Measurements from ENCODE around the gene PDXP.
"Not testable (repeated sequence)": the region's sequence is repeated elsewhere in the genome, so short reads cannot be mapped to it uniquely, and the experiment has no call there.

Gene PDXP

GRCh38 chr22:37658133-37659065, at the start of gene PDXP:
PDXP (plus strand) TSS chr22:37658723; CDS start chr22:37658783, 60 bp downstream.
- peak; percentile 100 for DNase-seq (ENCODE audit: low read depth, low spot score)

GRCh38 chr22:37609240-37610152, 49.0 kb upstream of the PDXP start:
- DNase-seq (ENCODE audit: low read depth, low spot score), result no peak

GRCh38 chr22:37610153-37610475, 48.4 kb upstream of the PDXP start:
- not testable (repeated sequence) for DNase-seq (ENCODE audit: low read depth, low spot score)

- no peak for DNase-seq (ENCODE audit: low read depth, low spot score)
Observed at GRCh38 chr22:37610480-37611129, 47.9 kb upstream of the PDXP start.

- DNase-seq (ENCODE audit: low read depth, low spot score), result no peak
Observed at GRCh38 chr22:37611207-37611606, 47.3 kb upstream of the PDXP start.

- no peak for DNase-seq (ENCODE audit: low read depth, low spot score)
Observed at GRCh38 chr22:37616201-37617083, 42.1 kb upstream of the PDXP start.

GRCh38 chr22:37617431-37617830, 41.1 kb upstream of the PDXP start:
- DNase-seq (ENCODE audit: low read depth, low spot score), result no peak

- no peak for DNase-seq (ENCODE audit: low read depth, low spot score)
Observed at GRCh38 chr22:37618072-37618656, 40.4 kb upstream of the PDXP start.

GRCh38 chr22:37618674-37619073, 39.8 kb upstream of the PDXP start:
- DNase-seq (ENCODE audit: low read depth, low spot score), result no peak

GRCh38 chr22:37619991-37620390, 38.5 kb upstream of the PDXP start:
- no peak for DNase-seq (ENCODE audit: low read depth, low spot score)

- no peak for DNase-seq (ENCODE audit: low read depth, low spot score)
Observed at GRCh38 chr22:37621352-37621860, 37.1 kb upstream of the PDXP start.

- no peak for DNase-seq (ENCODE audit: low read depth, low spot score)
Observed at GRCh38 chr22:37623075-37624016, 35.2 kb upstream of the PDXP start.

GRCh38 chr22:37624017-37624365, 34.5 kb upstream of the PDXP start:
- DNase-seq (ENCODE audit: low read depth, low spot score), result no peak

GRCh38 chr22:37624876-37625275, 33.6 kb upstream of the PDXP start:
- no peak for DNase-seq (ENCODE audit: low read depth, low spot score)

GRCh38 chr22:37625737-37626136, 32.8 kb upstream of the PDXP start:
- no peak for DNase-seq (ENCODE audit: low read depth, low spot score)

- DNase-seq (ENCODE audit: low read depth, low spot score), result no peak
Observed at GRCh38 chr22:37626144-37626543, 32.4 kb upstream of the PDXP start.

- no peak for DNase-seq (ENCODE audit: low read depth, low spot score)
Observed at GRCh38 chr22:37626556-37627075, 31.9 kb upstream of the PDXP start.

- DNase-seq (ENCODE audit: low read depth, low spot score), result no peak
Observed at GRCh38 chr22:37627121-37627520, 31.4 kb upstream of the PDXP start.

GRCh38 chr22:37627545-37627944, 31.0 kb upstream of the PDXP start:
- no peak for DNase-seq (ENCODE audit: low read depth, low spot score)
